MM.1S (cell line): Measurements from ENCODE around the gene NRG3.

Experiments used
- DNase-seq: peaks from one replicate; pipeline ENCODE4 v3.0.0-alpha.2; 2015
- H2AFZ ChIP-seq: fragments of 300-600 bp; sonication (generic); 2 replicates; pipeline ENCODE4 v1.6.0; 2016; ENCODE audit warnings: antibody characterized with exemption, low read length
- H3F3A ChIP-seq: fragments of 300-600 bp; sonication (generic); 2 replicates; pipeline ENCODE4 v1.6.1; 2016; ENCODE audit warnings: mild to moderate bottlenecking, antibody characterized with exemption, low read length, moderate library complexity, mixed read lengths; ENCODE audit not compliant: insufficient read depth
- H3K27ac ChIP-seq: fragments of 300-600 bp; sonication (generic); 2 replicates; pipeline ENCODE4 v1.5.1; 2016; ENCODE audit warnings: mild to moderate bottlenecking, low read length
- H3K27me3 ChIP-seq: fragments of 300-600 bp; sonication (generic); replicated peaks from 2 replicates; pipeline ENCODE4 v1.6.0; 2016; ENCODE audit warnings: low read length; ENCODE audit not compliant: insufficient read depth
- H3K36me3 ChIP-seq: fragments of 300-600 bp; sonication (generic); replicated peaks from 2 replicates; pipeline ENCODE4 v1.6.1; 2016; ENCODE audit warnings: mild to moderate bottlenecking, low read length, mixed read lengths; ENCODE audit not compliant: insufficient read depth
- H3K4me1 ChIP-seq: fragments of 300-600 bp; sonication (generic); 2 replicates; pipeline ENCODE4 v1.6.1; 2016; ENCODE audit warnings: low read length, mixed read lengths
- H3K4me2 ChIP-seq: fragments of 300-600 bp; sonication (generic); 2 replicates; pipeline ENCODE4 v1.6.0; 2016; ENCODE audit warnings: low read depth, low read length
- H3K4me3 ChIP-seq: fragments of 300-600 bp; sonication (generic); 2 replicates; pipeline ENCODE4 v1.5.1; 2016; ENCODE audit warnings: low read length, mixed read lengths
- H3K79me2 ChIP-seq: fragments of 300-600 bp; sonication (generic); 2 replicates; pipeline ENCODE4 v1.6.1; 2016; ENCODE audit warnings: mixed run types, low read length, mixed read lengths
- H3K9ac ChIP-seq: fragments of 300-600 bp; sonication (generic); 2 replicates; pipeline ENCODE4 v1.6.1; 2016; ENCODE audit warnings: low read length, mixed read lengths
- H3K9me2 ChIP-seq: fragments of 300-600 bp; sonication (generic); replicated peaks from 2 replicates; pipeline ENCODE4 v1.6.1; 2016; ENCODE audit warnings: mild to moderate bottlenecking, low read length, mixed read lengths; ENCODE audit not compliant: insufficient read depth
- H3K9me3 ChIP-seq: fragments of 300-600 bp; sonication (generic); replicated peaks from 2 replicates; pipeline ENCODE4 v1.6.1; 2016; ENCODE audit warnings: mild to moderate bottlenecking, low read length, mixed read lengths; ENCODE audit not compliant: insufficient read depth
- H4K20me1 ChIP-seq: fragments of 300-600 bp; sonication (generic); 2 replicates; pipeline ENCODE4 v1.6.1; 2016; ENCODE audit warnings: mild to moderate bottlenecking, low read length, moderate library complexity, mixed read lengths; ENCODE audit not compliant: insufficient read depth
- EZH2 ChIP-seq: fragments of 300-600 bp; sonication (generic); optimal IDR thresholded peaks from 2 replicates; pipeline ENCODE3; 2017; ENCODE audit warnings: low read depth, mild to moderate bottlenecking, antibody characterized with exemption, low read length, mixed read lengths
- EZH2phosphoT487 ChIP-seq: fragments of 300-600 bp; sonication (generic); IDR thresholded peaks from 2 replicates; pipeline ENCODE4 v1.6.1; 2018; ENCODE audit warnings: antibody characterized with exemption, low read length
- TF ChIP-seq, protein P1 (sequence below): fragments of 300-600 bp; sonication (generic); IDR thresholded peaks from 2 replicates; pipeline ENCODE4 v1.5.1; 2016; ENCODE audit warnings: antibody characterized with exemption, low read length, mixed read lengths

The NRG3 gene

GRCh38 chr10:82464191-82464818, 589.3 kb downstream of the NRG3 start:
- Histone ChIP-seq H4K20me1 (no peaks in the 10 kb centered on the region), H3K9ac (no peak overlapping the region), H3K9me3 (no peaks in the 10 kb centered on the region), H3K79me2 (no peaks in the 10 kb centered on the region), H3K36me3 (no peaks in the 10 kb centered on the region), H3F3A (no peaks in the 10 kb centered on the region), H3K4me2 (no peak overlapping the region), H3K27ac (no peak overlapping the region), H3K4me3 (no peak overlapping the region), H2AFZ (no peak overlapping the region), H3K4me1 (no peaks in the 10 kb centered on the region), H3K27me3 (no peaks in the 10 kb centered on the region), H3K9me2 (no peaks in the 10 kb centered on the region)
- no peak for DNase-seq
- TF ChIP-seq EZH2phosphoT487 (no peak), EZH2 (no peak)
- TF ChIP-seq, protein P1, sequence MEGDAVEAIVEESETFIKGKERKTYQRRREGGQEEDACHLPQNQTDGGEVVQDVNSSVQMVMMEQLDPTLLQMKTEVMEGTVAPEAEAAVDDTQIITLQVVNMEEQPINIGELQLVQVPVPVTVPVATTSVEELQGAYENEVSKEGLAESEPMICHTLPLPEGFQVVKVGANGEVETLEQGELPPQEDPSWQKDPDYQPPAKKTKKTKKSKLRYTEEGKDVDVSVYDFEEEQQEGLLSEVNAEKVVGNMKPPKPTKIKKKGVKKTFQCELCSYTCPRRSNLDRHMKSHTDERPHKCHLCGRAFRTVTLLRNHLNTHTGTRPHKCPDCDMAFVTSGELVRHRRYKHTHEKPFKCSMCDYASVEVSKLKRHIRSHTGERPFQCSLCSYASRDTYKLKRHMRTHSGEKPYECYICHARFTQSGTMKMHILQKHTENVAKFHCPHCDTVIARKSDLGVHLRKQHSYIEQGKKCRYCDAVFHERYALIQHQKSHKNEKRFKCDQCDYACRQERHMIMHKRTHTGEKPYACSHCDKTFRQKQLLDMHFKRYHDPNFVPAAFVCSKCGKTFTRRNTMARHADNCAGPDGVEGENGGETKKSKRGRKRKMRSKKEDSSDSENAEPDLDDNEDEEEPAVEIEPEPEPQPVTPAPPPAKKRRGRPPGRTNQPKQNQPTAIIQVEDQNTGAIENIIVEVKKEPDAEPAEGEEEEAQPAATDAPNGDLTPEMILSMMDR: no peak

DNA sequence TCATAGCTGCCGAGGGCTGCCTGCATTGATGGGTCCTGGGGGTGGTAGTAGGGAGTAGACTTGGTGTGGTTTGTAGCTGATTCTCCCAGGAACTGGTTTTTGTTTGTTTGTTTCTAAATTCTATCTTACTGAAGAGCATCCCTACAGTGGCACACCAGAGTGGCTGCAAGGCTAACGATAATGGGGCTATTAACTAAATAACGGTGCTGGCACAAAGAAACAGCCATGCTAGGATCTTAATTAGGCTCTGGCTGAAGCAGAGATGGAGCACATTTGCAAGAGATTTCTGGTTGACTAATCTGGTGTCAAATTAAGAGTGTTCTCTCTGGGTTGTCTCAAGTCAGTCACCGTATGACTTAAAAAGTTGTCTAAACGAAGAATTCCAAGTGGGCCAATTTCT, 590.0 kb downstream of the NRG3 start:
- Histone ChIP-seq H3K9me2 (no peaks in the 10 kb centered on the region), H3K79me2 (no peaks in the 10 kb centered on the region), H3F3A (no peaks in the 10 kb centered on the region), H3K4me1 (no peaks in the 10 kb centered on the region), H3K27me3 (no peaks in the 10 kb centered on the region), H4K20me1 (no peaks in the 10 kb centered on the region), H3K36me3 (no peaks in the 10 kb centered on the region), H3K27ac (no peak overlapping the region), H3K4me3 (no peak overlapping the region), H3K4me2 (no peak overlapping the region), H2AFZ (no peak overlapping the region), H3K9me3 (no peaks in the 10 kb centered on the region), H3K9ac (no peak overlapping the region)
- TF ChIP-seq, protein P1: no peak
- TF ChIP-seq EZH2phosphoT487 (no peak), EZH2 (no peak)
- no peak for DNase-seq

DNA sequence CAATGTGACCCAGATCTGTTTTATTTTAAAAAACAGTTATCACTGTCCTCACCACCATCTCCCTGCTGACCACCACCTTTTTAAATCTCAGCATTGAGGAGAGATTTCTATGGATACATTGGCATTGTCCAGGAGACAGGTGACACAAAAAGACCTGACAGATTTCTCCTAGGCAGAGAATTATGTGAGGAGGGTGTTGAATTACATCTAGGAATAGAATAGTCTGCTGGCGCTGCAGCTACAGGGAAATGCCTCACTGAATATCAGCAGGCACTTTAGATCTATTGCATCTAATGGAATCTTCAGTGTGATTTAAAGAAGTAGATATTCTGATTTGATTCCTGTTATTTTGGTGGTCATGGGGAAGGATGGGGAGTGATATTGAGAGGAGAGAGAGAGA, 593.5 kb downstream of the NRG3 start:
- DNase-seq: no peak
- H3K4me3 ChIP-seq: no peak overlapping the region
- H2AFZ ChIP-seq: no peak overlapping the region
- TF ChIP-seq, protein P1: no peak
- no peak for TF ChIP-seq EZH2
- no peak for TF ChIP-seq EZH2phosphoT487
- no peaks in the 10 kb centered on the region for H3K9me3 ChIP-seq
- no peak overlapping the region for H3K27ac ChIP-seq
- no peaks in the 10 kb centered on the region for H3K79me2 ChIP-seq
- H3K9me2 ChIP-seq: no peaks in the 10 kb centered on the region
- no peak overlapping the region for H3K9ac ChIP-seq
- no peaks in the 10 kb centered on the region for H3K4me1 ChIP-seq
- no peaks in the 10 kb centered on the region for H3K27me3 ChIP-seq
- H3K36me3 ChIP-seq: no peaks in the 10 kb centered on the region
- H3F3A ChIP-seq: no peaks in the 10 kb centered on the region
- no peaks in the 10 kb centered on the region for H4K20me1 ChIP-seq
- no peak overlapping the region for H3K4me2 ChIP-seq
